IMR-90 (cell line): ENCODE results near the gene POLR1D. TPM values are rescaled to one million over a fixed set of nuclear protein-coding genes. Genes with fewer than 3 reads are reported as not detected.

Experiments used
- ATAC-seq: fragments of 200-7000 bp; cut with Tn5 transposase; 2 replicates; pipeline ENCODE4 v1.9.1; 2020; ENCODE audit warnings: low read depth, mild to moderate bottlenecking, moderate library complexity
- BruUV-seq: library from RNA; stranded (reverse); fragments of 400-500 nt; replicated peaks from 2 replicates; lab custom pipeline; 2021; lab: Mats Ljungman, UMichigan
- CTCF ChIA-PET: fragments of 300-600 bp; formaldehyde crosslinking; extraction: SDS; loops from one replicate; lab custom pipeline; 2021; ENCODE audit warnings: antibody characterized with exemption; lab: Yijun Ruan, JAX
- POLR2A ChIA-PET: fragments of 300-600 bp; sonication (Branson Sonifier 250); formaldehyde crosslinking; loops from one replicate; lab custom pipeline; 2022; ENCODE audit warnings: antibody characterized with exemption; ENCODE audit not compliant: unreplicated experiment; lab: Charles Lee
- DNase-seq: peaks from one replicate; pipeline ENCODE4 v3.0.0; 2013
- H2AFZ ChIP-seq: replicated peaks from 2 replicates; pipeline ENCODE3; 2013; ENCODE audit warnings: low read length, mild to moderate bottlenecking; ENCODE audit not compliant: poor library complexity
- H2AK5ac ChIP-seq: 2 replicates; pipeline ENCODE4 v1.6.1; 2013; ENCODE audit warnings: low read depth, low read length, inconsistent platforms
- H2AK9ac ChIP-seq: replicated peaks from 2 replicates; pipeline ENCODE3; 2013; ENCODE audit warnings: mild to moderate bottlenecking, low read depth, low read length, moderate library complexity; ENCODE audit not compliant: poor library complexity
- H2BK120ac ChIP-seq: 2 replicates; pipeline ENCODE4 v1.6.1; 2013; ENCODE audit warnings: low read depth, low read length, inconsistent platforms
- H2BK15ac ChIP-seq: 3 replicates; pipeline ENCODE4 v1.6.1; 2013; ENCODE audit warnings: low read depth, low read length, inconsistent platforms
- H2BK20ac ChIP-seq: 2 replicates; pipeline ENCODE4 v1.6.1; 2013; ENCODE audit warnings: low read depth, mild to moderate bottlenecking, inconsistent platforms, low read length, moderate library complexity
- H2BK5ac ChIP-seq: 2 replicates; pipeline ENCODE4 v1.6.1; 2013; ENCODE audit warnings: mild to moderate bottlenecking, low read depth, low read length, inconsistent platforms; ENCODE audit not compliant: poor library complexity, severe bottlenecking
- H3K14ac ChIP-seq: replicated peaks from 2 replicates; pipeline ENCODE4 v1.6.1; 2013; ENCODE audit warnings: low read depth, low read length, inconsistent platforms
- H3K18ac ChIP-seq: 2 replicates; pipeline ENCODE4 v1.6.1; 2013; ENCODE audit warnings: low read depth, low read length, control low read depth
- H3K23ac ChIP-seq: 2 replicates; pipeline ENCODE4 v1.6.1; 2013; ENCODE audit warnings: low read depth, low read length, inconsistent platforms
- H3K27ac ChIP-seq: 2 replicates; pipeline ENCODE4 v1.5.1; 2013; ENCODE audit warnings: mild to moderate bottlenecking, control low read depth, low read length; ENCODE audit not compliant: insufficient read depth
- H3K27me3 ChIP-seq: 2 replicates; pipeline ENCODE4 v1.6.1; 2013; ENCODE audit warnings: low read length; ENCODE audit not compliant: control insufficient read depth, insufficient read depth
- H3K36me3 ChIP-seq: 2 replicates; pipeline ENCODE4 v1.6.1; 2013; ENCODE audit warnings: low read length, mixed read lengths; ENCODE audit not compliant: control insufficient read depth, insufficient read depth
- H3K4ac ChIP-seq: 2 replicates; pipeline ENCODE4 v1.6.1; 2013; ENCODE audit warnings: low read depth, low read length, inconsistent platforms
- H3K4me1 ChIP-seq: 2 replicates; pipeline ENCODE4 v1.6.1; 2013; ENCODE audit warnings: low read length, mixed read lengths; ENCODE audit not compliant: control insufficient read depth, insufficient read depth
- H3K4me2 ChIP-seq: 2 replicates; pipeline ENCODE4 v1.6.1; 2013; ENCODE audit warnings: low read depth, mild to moderate bottlenecking, control low read depth, low read length, moderate library complexity
- H3K4me3 ChIP-seq: 2 replicates; pipeline ENCODE4 v1.5.1; 2013; ENCODE audit warnings: low read depth, mild to moderate bottlenecking, control low read depth, low read length, moderate library complexity; ENCODE audit not compliant: insufficient read depth
- H3K56ac ChIP-seq: 2 replicates; pipeline ENCODE4 v1.6.1; 2013; ENCODE audit warnings: low read length, inconsistent platforms; ENCODE audit not compliant: insufficient read depth; ENCODE audit errors: extremely low read depth
- H3K79me1 ChIP-seq, 2 experiments: 2 replicates each; pipeline ENCODE4 v1.6.1; 2013; ENCODE audit warnings: low read length in 2 of 2, inconsistent platforms in 1 of 2, low read depth in 1 of 2
- H3K9ac ChIP-seq: 2 replicates; pipeline ENCODE4 v1.6.1; 2013; ENCODE audit warnings: low read depth, low read length, control low read depth
- H3K9me1 ChIP-seq: 2 replicates; pipeline ENCODE4 v1.6.1; 2013; ENCODE audit warnings: low read length, inconsistent platforms; ENCODE audit not compliant: insufficient read depth
- H3K9me3 ChIP-seq: 2 replicates; pipeline ENCODE4 v1.6.1; 2013; ENCODE audit warnings: low read length; ENCODE audit not compliant: control insufficient read depth, insufficient read depth
- H4K20me1 ChIP-seq: 2 replicates; pipeline ENCODE4 v1.6.1; 2013; ENCODE audit warnings: low read length, inconsistent platforms; ENCODE audit not compliant: insufficient read depth
- H4K5ac ChIP-seq: 2 replicates; pipeline ENCODE4 v1.6.1; 2013; ENCODE audit warnings: mild to moderate bottlenecking, low read depth, low read length, control low read depth
- H4K8ac ChIP-seq, 2 experiments: 2 replicates each; pipeline ENCODE4 v1.6.1; 2013; ENCODE audit warnings: low read depth in 2 of 2, low read length in 2 of 2, control low read depth in 1 of 2, inconsistent platforms in 1 of 2
- H4K91ac ChIP-seq: 2 replicates; pipeline ENCODE4 v1.6.1; 2013; ENCODE audit warnings: low read depth, low read length, inconsistent platforms; ENCODE audit not compliant: insufficient read depth
- BHLHE40 ChIP-seq: fragments of 150-350 bp; IDR thresholded peaks from 2 replicates; pipeline ENCODE4 v1.6.1; 2016; ENCODE audit warnings: mild to moderate bottlenecking, low read depth, low read length
- CEBPB ChIP-seq: IDR thresholded peaks from 2 replicates; pipeline ENCODE4 v1.6.1; 2012; ENCODE audit warnings: low read depth, low read length, improper control_type of control experiment
- CHD1 ChIP-seq: IDR thresholded peaks from 2 replicates; pipeline ENCODE4 v1.6.1; 2012; ENCODE audit warnings: low read depth, low read length, improper control_type of control experiment
- CTCF ChIP-seq: conservative IDR thresholded peaks from 2 replicates; pipeline ENCODE4 v1.5.1; 2012; ENCODE audit warnings: mild to moderate bottlenecking, low read depth, low read length, improper control_type of control experiment
- ELK1 ChIP-seq: fragments of 150-350 bp; IDR thresholded peaks from 2 replicates; pipeline ENCODE4 v1.6.1; 2016; ENCODE audit warnings: low read depth, mild to moderate bottlenecking, low read length, moderate library complexity, borderline replicate concordance
- FOS ChIP-seq: fragments of 150-350 bp; IDR thresholded peaks from 2 replicates; pipeline ENCODE4 v1.6.1; 2016; ENCODE audit warnings: low read depth, low read length
- MAFK ChIP-seq: IDR thresholded peaks from 2 replicates; pipeline ENCODE4 v1.6.1; 2012; ENCODE audit warnings: low read depth, low read length, improper control_type of control experiment
- MAZ ChIP-seq: IDR thresholded peaks from 2 replicates; pipeline ENCODE4 v1.6.1; 2012; ENCODE audit warnings: low read depth, mild to moderate bottlenecking, low read length, improper control_type of control experiment, moderate library complexity, borderline replicate concordance
- MXI1 ChIP-seq: IDR thresholded peaks from 2 replicates; pipeline ENCODE4 v1.6.1; 2012; ENCODE audit warnings: low read depth, mild to moderate bottlenecking, low read length, moderate library complexity, borderline replicate concordance
- NFE2L2 ChIP-seq: fragments of 150-350 bp; IDR thresholded peaks from 2 replicates; pipeline ENCODE4 v1.6.1; 2016; ENCODE audit warnings: low read depth, mild to moderate bottlenecking, low read length
- POLR2A ChIP-seq: IDR thresholded peaks from 2 replicates; pipeline ENCODE4 v1.6.1; 2012; ENCODE audit warnings: mild to moderate bottlenecking, low read depth, low read length
- RAD21 ChIP-seq: IDR thresholded peaks from 2 replicates; pipeline ENCODE4 v1.6.1; 2012; ENCODE audit warnings: low read length, improper control_type of control experiment
- RCOR1 ChIP-seq: IDR thresholded peaks from 2 replicates; pipeline ENCODE4 v1.6.1; 2012; ENCODE audit warnings: mild to moderate bottlenecking, low read length, improper control_type of control experiment; ENCODE audit not compliant: insufficient replicate concordance
- RFX5 ChIP-seq: IDR thresholded peaks from 2 replicates; pipeline ENCODE4 v1.8.0; 2012; ENCODE audit warnings: low read depth, mild to moderate bottlenecking, low read length, moderate library complexity
- SMC3 ChIP-seq: fragments of 150-350 bp; IDR thresholded peaks from 2 replicates; pipeline ENCODE4 v1.6.1; 2016; ENCODE audit warnings: low read depth, mild to moderate bottlenecking, antibody characterized with exemption, low read length, moderate library complexity
- WGBS, 2 experiments: methylation state at CpG; one replicate each; pipeline versions ENCODE4 v1.1.5 to v1.1.7; 2013; ENCODE audit warnings: missing lambda C conversion rate in 2 of 2; ENCODE audit not compliant: insufficient read length in 1 of 2; ENCODE audit errors: extremely low coverage in 2 of 2; 5-methylcytosine and 5-hydroxymethylcytosine counted together
- dilution Hi-C: fragments of 300-500 bp; cut with HindIII; formaldehyde crosslinking; loops from one replicate; pipeline ENCODE4 v1.14.3; 2018; ENCODE audit warnings: low sequenced_read_pairs; ENCODE audit not compliant: unreplicated experiment
- in situ Hi-C: fragments of 300-500 bp; cut with MboI; formaldehyde crosslinking; loops from 3 replicates; pipeline ENCODE4 v1.14.3; 2019; ENCODE audit warnings: low sequenced_read_pairs, inconsistent platforms, mixed read lengths
- intact Hi-C: fragments of 100-400 bp; cut with micrococcal nuclease; formaldehyde crosslinking; loops from 2 replicates; pipeline ENCODE4 v1.10.0; 2022
- polyA plus RNA-seq, 3 experiments: library from polyadenylated mRNA; depleted of rRNA; stranded (reverse); fragments of >200 nt; gene quantifications; 2 replicates each; pipeline ENCODE4 v1.2.3, GENCODE V29; 2012; ENCODE audit warnings: low replicate concordance in 1 of 3
- total RNA-seq: library from RNA; depleted of rRNA; stranded (reverse); fragments of >200 nt; gene quantifications from 2 replicates; pipeline ENCODE4 v1.2.3, GENCODE V29; 2012
- TF ChIP-seq, protein P1 (sequence below): fragments of 150-350 bp; IDR thresholded peaks from 2 replicates; pipeline ENCODE4 v1.6.1; 2017; ENCODE audit warnings: mild to moderate bottlenecking, antibody characterized with exemption, low read length, low read depth

POLR1D gene
- total and polyA plus RNA-seq, 2 of the 4 experiments (the other 2 are of a cell fraction): 65.4 to 110 TPM

DNA sequence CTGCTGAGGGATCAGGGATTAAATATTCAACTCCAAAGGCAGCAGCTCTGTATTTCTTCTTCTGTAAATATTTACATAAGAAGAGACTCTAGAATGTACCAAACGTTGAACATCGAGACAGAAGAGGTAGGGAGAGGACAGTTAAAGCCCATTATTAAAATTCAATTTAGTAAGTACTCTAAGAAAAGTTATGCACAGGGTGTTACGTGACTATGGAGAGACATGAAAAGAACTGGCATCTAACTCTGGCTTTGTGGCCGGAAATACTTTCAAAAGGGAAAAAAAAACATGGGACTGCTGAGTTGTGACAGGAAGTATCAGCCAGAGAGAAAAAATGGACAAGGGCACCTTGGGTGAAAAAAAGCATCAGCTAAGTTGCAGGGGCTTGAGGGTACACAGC lies 38.0 kb upstream of the POLR1D start:
- no peak for DNase-seq
- H3K27ac ChIP-seq: no peak overlapping the region
- H3K9ac ChIP-seq: no peak overlapping the region
- H2BK15ac ChIP-seq: no peak overlapping the region
- no peaks in the 10 kb centered on the region for H4K20me1 ChIP-seq
- H3K4me2 ChIP-seq: peak overlapping the region; percentile 19; the same call in 1 of the 2 replicates
- dilution Hi-C loops: no loop called here
- H4K91ac ChIP-seq: no peak overlapping the region
- H2BK20ac ChIP-seq: no peak overlapping the region
- peak; percentile 40 for ATAC-seq
- TF ChIP-seq ELK1: no peak
- TF ChIP-seq CHD1: no peak
- no peak for TF ChIP-seq FOS
- TF ChIP-seq NFE2L2: no peak
- no peak for TF ChIP-seq RCOR1
- TF ChIP-seq, protein P1, sequence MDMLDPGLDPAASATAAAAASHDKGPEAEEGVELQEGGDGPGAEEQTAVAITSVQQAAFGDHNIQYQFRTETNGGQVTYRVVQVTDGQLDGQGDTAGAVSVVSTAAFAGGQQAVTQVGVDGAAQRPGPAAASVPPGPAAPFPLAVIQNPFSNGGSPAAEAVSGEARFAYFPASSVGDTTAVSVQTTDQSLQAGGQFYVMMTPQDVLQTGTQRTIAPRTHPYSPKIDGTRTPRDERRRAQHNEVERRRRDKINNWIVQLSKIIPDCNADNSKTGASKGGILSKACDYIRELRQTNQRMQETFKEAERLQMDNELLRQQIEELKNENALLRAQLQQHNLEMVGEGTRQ: no peak
- TF ChIP-seq SMC3: no peak
- no peak for TF ChIP-seq CEBPB
- TF ChIP-seq POLR2A: no peak
- TF ChIP-seq RAD21: no peak
- no peak for TF ChIP-seq MAZ
- TF ChIP-seq CTCF: no peak
- TF ChIP-seq BHLHE40: no peak
- TF ChIP-seq MAFK: no peak
- TF ChIP-seq MXI1: no peak
- no peak for TF ChIP-seq RFX5
- H3K4ac ChIP-seq: no peak overlapping the region
- H3K14ac ChIP-seq: no peak overlapping the region
- no peaks in the 10 kb centered on the region for H3K9me3 ChIP-seq
- no peak overlapping the region; a peak in 1 of 4 replicates for H4K8ac ChIP-seq
- H3K36me3 ChIP-seq: no peaks in the 10 kb centered on the region
- no peak overlapping the region for H2AK5ac ChIP-seq
- H2AK9ac ChIP-seq: no peak overlapping the region
- ChIA-PET POLR2A (no interaction called here), CTCF (no interaction called here)
- H2AFZ ChIP-seq: no peak overlapping the region
- H2BK120ac ChIP-seq: no peak overlapping the region
- no peak overlapping the region for H4K5ac ChIP-seq
- no peak overlapping the region for H2BK5ac ChIP-seq
- no peaks in the 10 kb centered on the region for H3K27me3 ChIP-seq
- peaks cover 8 to 17% of the 10 kb centered on the region in 2 experiments; a peak in 3 of 4 replicates for H3K79me1 ChIP-seq
- peaks cover 3% of the 10 kb centered on the region for H3K4me1 ChIP-seq
- no TSS peak for BruUV-seq
- no peak overlapping the region for H3K23ac ChIP-seq
- no peak overlapping the region for H3K18ac ChIP-seq
- H3K4me3 ChIP-seq: no peak overlapping the region
- H3K9me1 ChIP-seq: 0 out of 2 replicates have a peak, but pooled peaks cover under 1% of the 10 kb centered on the region
- intact Hi-C loops: no loop called here
- in situ Hi-C loops: no loop called here
- WGBS, 2 experiments: no CpG with 5 or more reads among the region's 4 CpGs
- no peak overlapping the region for H3K56ac ChIP-seq
